Measurements from ENCODE around the gene PLCH1. TPM values are rescaled to one million over a fixed set of nuclear protein-coding genes. Genes with fewer than 3 reads are reported as not detected.

The PLCH1 gene
- total and polyA plus RNA-seq, 10 of the 15 experiments (the other 5 are each of a cell fraction or from before 2014, with no cell fraction given) = 0.03 to 0.22 (median 0.04) TPM; not detected in 5

GRCh38 chr3:155639462-155640055 lies 105.3 kb downstream of the PLCH1 start:
- 30% methylated on average over 4 of the region's 4 CpGs for whole genome bisulfite sequencing (ENCODE audit: insufficient coverage, insufficient replicate concordance, low lambda C conversion rate, missing lambda C conversion rate)
- in situ Hi-C loops (cut with MboI) (no loop called here), intact Hi-C loops (cut with micrococcal nuclease; ENCODE audit: unreplicated experiment) (no loop called here)
- no peak overlapping the region for H2AFZ ChIP-seq (ENCODE audit: control insufficient read depth, low read depth, low read length)
- no peak for ATAC-seq
- CTCF ChIA-PET = no interaction called here
- H4K20me1 ChIP-seq (ENCODE audit: control insufficient read depth, insufficient read depth) = no peaks in the 10 kb centered on the region
- no peaks in the 10 kb centered on the region for H3K36me3 ChIP-seq (ENCODE audit: control insufficient read depth in 2 of 2, insufficient read depth in 2 of 2, low read length in 1 of 2)
- H3K79me2 ChIP-seq (ENCODE audit: control insufficient read depth, insufficient read depth, low read length) = no peaks in the 10 kb centered on the region
- POLR2A ChIA-PET = no interaction called here
- no peak for FAIRE-seq
- H3K4me1 ChIP-seq (ENCODE audit: control insufficient read depth, insufficient read depth, low read length) = no peaks in the 10 kb centered on the region
- no peak overlapping the region for H3K9ac ChIP-seq (ENCODE audit: control insufficient read depth, insufficient read depth, low read length)
- H3K4me3 ChIP-seq = no peak overlapping the region
- SMC1A ChIA-PET (ENCODE audit: uncharacterized antibody, unreplicated experiment) = no interaction called here
- no peaks in the 10 kb centered on the region for H3K9me3 ChIP-seq (replicated peaks; ENCODE audit: control insufficient read depth, insufficient read depth, low read length)
- DNase-seq (ENCODE audit: low read depth, low spot score) = no peak
- RAD21 ChIA-PET (ENCODE audit: unreplicated experiment) = no interaction called here
- H3K27me3 ChIP-seq (replicated peaks in 1 of 2; ENCODE audit: control insufficient read depth in 2 of 2, insufficient read depth in 2 of 2, low read length in 1 of 2) = no peaks in the 10 kb centered on the region
- no peak overlapping the region for H3K27ac ChIP-seq (ENCODE audit: control insufficient read depth, insufficient read depth)
- no peak overlapping the region for H3K4me2 ChIP-seq (ENCODE audit: control insufficient read depth, insufficient read depth)
- BruUV-seq (replicated peaks) = no TSS peak
- TF ChIP-seq ZNF622 (IDR thresholded peaks at IDR 0.05) (no peak), IKZF1 (conservative IDR thresholded peaks at IDR 0.05) (no peak), NR2C2 (IDR thresholded peaks at IDR 0.05; ENCODE audit: borderline replicate concordance, control insufficient read depth, insufficient read length, low read depth) (no peak), NFIC (IDR thresholded peaks at IDR 0.05; ENCODE audit: low read depth, low read length) (no peak), MYB (IDR thresholded peaks at IDR 0.05; ENCODE audit: borderline replicate concordance, low read depth, low read length) (no peak), RAD21 (IDR thresholded peaks at IDR 0.05; ENCODE audit: insufficient read depth, low read depth, low read length) (no peak), PRDM15 (CRISPR knock-in tag; IDR thresholded peaks at IDR 0.05) (no peak), IRF5 (IDR thresholded peaks at IDR 0.05; ENCODE audit: borderline replicate concordance) (no peak), KAT2A (conservative IDR thresholded peaks at IDR 0.05; ENCODE audit: control insufficient read depth, low read depth, low read length) (no peak), BMI1 (IDR thresholded peaks at IDR 0.05; ENCODE audit: borderline replicate concordance) (no peak), YBX1 (IDR thresholded peaks at IDR 0.05) (no peak), MLLT1 (IDR thresholded peaks at IDR 0.05) (no peak), SIN3A (IDR thresholded peaks at IDR 0.05; ENCODE audit: low read depth, low read length) (no peak)
- TF ChIP-seq, protein P1, sequence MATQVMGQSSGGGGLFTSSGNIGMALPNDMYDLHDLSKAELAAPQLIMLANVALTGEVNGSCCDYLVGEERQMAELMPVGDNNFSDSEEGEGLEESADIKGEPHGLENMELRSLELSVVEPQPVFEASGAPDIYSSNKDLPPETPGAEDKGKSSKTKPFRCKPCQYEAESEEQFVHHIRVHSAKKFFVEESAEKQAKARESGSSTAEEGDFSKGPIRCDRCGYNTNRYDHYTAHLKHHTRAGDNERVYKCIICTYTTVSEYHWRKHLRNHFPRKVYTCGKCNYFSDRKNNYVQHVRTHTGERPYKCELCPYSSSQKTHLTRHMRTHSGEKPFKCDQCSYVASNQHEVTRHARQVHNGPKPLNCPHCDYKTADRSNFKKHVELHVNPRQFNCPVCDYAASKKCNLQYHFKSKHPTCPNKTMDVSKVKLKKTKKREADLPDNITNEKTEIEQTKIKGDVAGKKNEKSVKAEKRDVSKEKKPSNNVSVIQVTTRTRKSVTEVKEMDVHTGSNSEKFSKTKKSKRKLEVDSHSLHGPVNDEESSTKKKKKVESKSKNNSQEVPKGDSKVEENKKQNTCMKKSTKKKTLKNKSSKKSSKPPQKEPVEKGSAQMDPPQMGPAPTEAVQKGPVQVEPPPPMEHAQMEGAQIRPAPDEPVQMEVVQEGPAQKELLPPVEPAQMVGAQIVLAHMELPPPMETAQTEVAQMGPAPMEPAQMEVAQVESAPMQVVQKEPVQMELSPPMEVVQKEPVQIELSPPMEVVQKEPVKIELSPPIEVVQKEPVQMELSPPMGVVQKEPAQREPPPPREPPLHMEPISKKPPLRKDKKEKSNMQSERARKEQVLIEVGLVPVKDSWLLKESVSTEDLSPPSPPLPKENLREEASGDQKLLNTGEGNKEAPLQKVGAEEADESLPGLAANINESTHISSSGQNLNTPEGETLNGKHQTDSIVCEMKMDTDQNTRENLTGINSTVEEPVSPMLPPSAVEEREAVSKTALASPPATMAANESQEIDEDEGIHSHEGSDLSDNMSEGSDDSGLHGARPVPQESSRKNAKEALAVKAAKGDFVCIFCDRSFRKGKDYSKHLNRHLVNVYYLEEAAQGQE (IDR thresholded peaks at IDR 0.05; ENCODE audit: low read depth, low read length) = no peak
